Astrocyte of the cerebellum (primary cell): ENCODE measurements around the gene SPIB.

ENCODE experiments used
- DNase-seq: peaks from one replicate; pipeline ENCODE4 v3.0.0-alpha.2; 2011; ENCODE audit warnings: low read depth
- H3K4me3 ChIP-seq: 2 replicates; pipeline ENCODE4 v1.5.1; 2011; ENCODE audit warnings: mild to moderate bottlenecking, low read depth, low read length, moderate library complexity
- CTCF ChIP-seq: IDR thresholded peaks from 2 replicates; pipeline ENCODE4 v1.5.1; 2012; ENCODE audit warnings: low read length, low read depth, moderate library complexity, mild to moderate bottlenecking; ENCODE audit errors: missing control alignments
- in situ Hi-C: cut with HindIII; loops from 2 replicates; pipeline ENCODE4 v1.10.0; 2017; ENCODE audit warnings: low sequenced_read_pairs

SPIB gene

GRCh38 chr19:50418176-50419021 is at the start of gene SPIB:
Gene SPIB (plus strand): TSS chr19:50418938. CDS start chr19:50418963, 25 bp downstream.
- no peak for DNase-seq
- no peak for TF ChIP-seq CTCF
- in situ Hi-C loops, result no loop called here
- H3K4me3 ChIP-seq, result no peak within 1 kb of the TSS

- in situ Hi-C loops, result no loop called here
Observed at GRCh38 chr19:50371914-50372475, 46.7 kb upstream of the SPIB start.

DNA sequence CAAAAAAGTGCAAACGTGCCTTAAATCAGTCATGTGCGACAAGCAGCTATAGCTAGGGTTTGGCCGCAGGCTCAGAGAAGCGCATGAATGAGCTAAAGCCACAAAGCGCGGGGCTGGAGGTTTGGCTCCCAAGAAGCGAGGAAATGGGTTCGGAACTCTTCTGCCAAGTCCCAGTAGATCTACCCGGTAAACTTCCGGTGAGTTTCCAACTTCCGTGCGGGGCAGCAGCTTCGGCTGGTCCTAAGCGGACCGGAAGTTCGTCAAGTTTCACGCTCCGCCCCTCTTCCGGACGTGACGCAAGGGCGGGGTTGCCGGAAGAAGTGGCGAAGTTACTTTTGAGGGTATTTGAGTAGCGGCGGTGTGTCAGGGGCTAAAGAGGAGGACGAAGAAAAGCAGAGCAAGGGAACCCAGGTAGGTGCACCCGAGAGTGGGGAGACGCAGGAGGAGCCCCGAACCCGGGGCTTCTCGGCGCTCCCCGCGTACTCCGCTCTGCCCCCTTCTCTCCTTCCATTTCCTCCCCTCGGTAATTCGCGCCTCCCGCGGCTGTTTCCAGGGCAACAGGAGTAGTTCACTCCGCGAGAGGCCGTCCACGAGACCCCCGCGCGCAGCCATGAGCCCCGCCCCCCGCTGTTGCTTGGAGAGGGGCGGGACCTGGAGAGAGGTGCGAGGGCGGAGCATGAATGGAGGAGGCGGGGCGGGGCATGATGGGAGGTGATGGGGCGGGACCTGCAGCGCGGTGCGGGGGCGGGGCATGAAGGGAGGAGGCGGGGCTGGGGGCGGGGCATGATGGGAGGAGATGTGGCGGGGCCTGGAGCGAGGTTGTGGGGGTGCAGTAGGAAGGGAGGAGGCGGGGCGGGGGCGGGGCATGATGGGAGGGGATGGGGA is 42.3 kb upstream of the SPIB start, which contains the start of gene NR1H2:
TSS of gene NR1H2 (plus strand) at position 292 of the 885 bp plus-strand sequence. CDS start 1,149 bp downstream, outside the sequence.
- TF ChIP-seq CTCF, result no peak

More at GRCh38 chr19:50371914-50372475, 46.7 kb upstream of the SPIB start:
- no peak for TF ChIP-seq CTCF
- no peak overlapping the region for H3K4me3 ChIP-seq
- DNase-seq, result no peak

GRCh38 chr19:50377051-50377461 is 41.7 kb upstream of the SPIB start:
- in situ Hi-C loops, result no loop called here
- DNase-seq, result no peak
- no peak for TF ChIP-seq CTCF
- peak overlapping the region; percentile 26 for H3K4me3 ChIP-seq

More for the DNA sequence above, 42.3 kb upstream of the SPIB start, which contains the start of gene NR1H2:
- DNase-seq, result peak; percentile 96
- in situ Hi-C loops, result no loop called here
- H3K4me3 ChIP-seq, result peak within 1 kb of the TSS; percentile 90

GRCh38 chr19:50377517-50377916 is 41.2 kb upstream of the SPIB start:
- H3K4me3 ChIP-seq, result no peak overlapping the region
- in situ Hi-C loops, result no loop called here
- DNase-seq, result no peak
- TF ChIP-seq CTCF, result no peak
